Stimulated activated CD4-positive, alpha-beta T cell treated with anti-CD3 and anti-CD28 coated beads, Interleukin-4, amount 100 ng/mL, for 24 hours (primary cell): Measurements from ENCODE around the gene SCG2.

Source experiments
- DNase-seq: peaks from one replicate; pipeline ENCODE4 v3.0.0-alpha.2; 2020

SCG2 gene

GRCh38 chr2:223601932-223602666, at the start of gene SCG2:
TSS of gene SCG2 (minus strand) at chr2:223602361. CDS start at chr2:223599282, 3,079 bp downstream.
- peak; percentile 7 for DNase-seq

GRCh38 chr2:223649554-223650533, 47.7 kb upstream of the SCG2 start:
- no peak for DNase-seq

- no peak for DNase-seq
These were observed 46.6 kb upstream of the SCG2 start for GRCh38 chr2:223648755-223649154.

- no peak for DNase-seq
These were observed 45.2 kb upstream of the SCG2 start for GRCh38 chr2:223647258-223647952.

- DNase-seq: no peak
These were observed 42.0 kb upstream of the SCG2 start for GRCh38 chr2:223644136-223644535.

GRCh38 chr2:223643309-223643708, 41.1 kb upstream of the SCG2 start:
- DNase-seq: no peak

- no peak for DNase-seq
These were observed 40.3 kb upstream of the SCG2 start for GRCh38 chr2:223642506-223642905.

GRCh38 chr2:223641082-223641481, 38.9 kb upstream of the SCG2 start:
- DNase-seq: no peak

- no peak for DNase-seq
These were observed 32.9 kb upstream of the SCG2 start for GRCh38 chr2:223635080-223635479.

- no peak for DNase-seq
These were observed 32.1 kb upstream of the SCG2 start for GRCh38 chr2:223634238-223634637.

GRCh38 chr2:223633656-223634055, 31.5 kb upstream of the SCG2 start:
- DNase-seq: no peak

- no peak for DNase-seq
These were observed 30.7 kb upstream of the SCG2 start for GRCh38 chr2:223632826-223633225.

- no peak for DNase-seq
These were observed 24.6 kb upstream of the SCG2 start for GRCh38 chr2:223626716-223627115.

- no peak for DNase-seq
These were observed 23.5 kb upstream of the SCG2 start for GRCh38 chr2:223625652-223626051.

- DNase-seq: no peak
These were observed 19.7 kb upstream of the SCG2 start for GRCh38 chr2:223621901-223622300.

GRCh38 chr2:223619486-223620129, 17.4 kb upstream of the SCG2 start:
- DNase-seq: no peak

- no peak for DNase-seq
These were observed 16.2 kb upstream of the SCG2 start for GRCh38 chr2:223618172-223619035.

GRCh38 chr2:223614534-223614933, 12.4 kb upstream of the SCG2 start:
- DNase-seq: no peak

GRCh38 chr2:223613017-223613950, 11.1 kb upstream of the SCG2 start:
- no peak for DNase-seq

- no peak for DNase-seq
These were observed 10.3 kb upstream of the SCG2 start for GRCh38 chr2:223612501-223612900.

- no peak for DNase-seq
These were observed 8.9 kb upstream of the SCG2 start for GRCh38 chr2:223611061-223611460.
